ENCODE results near the gene STRAP. TPM values are rescaled to one million over a fixed set of nuclear protein-coding genes. Genes with fewer than 3 reads are reported as not detected.

STRAP gene
- total and polyA plus RNA-seq, 4 experiments from 2014 or later, result 46.1 to 159 (median 80.7) TPM

DNA sequence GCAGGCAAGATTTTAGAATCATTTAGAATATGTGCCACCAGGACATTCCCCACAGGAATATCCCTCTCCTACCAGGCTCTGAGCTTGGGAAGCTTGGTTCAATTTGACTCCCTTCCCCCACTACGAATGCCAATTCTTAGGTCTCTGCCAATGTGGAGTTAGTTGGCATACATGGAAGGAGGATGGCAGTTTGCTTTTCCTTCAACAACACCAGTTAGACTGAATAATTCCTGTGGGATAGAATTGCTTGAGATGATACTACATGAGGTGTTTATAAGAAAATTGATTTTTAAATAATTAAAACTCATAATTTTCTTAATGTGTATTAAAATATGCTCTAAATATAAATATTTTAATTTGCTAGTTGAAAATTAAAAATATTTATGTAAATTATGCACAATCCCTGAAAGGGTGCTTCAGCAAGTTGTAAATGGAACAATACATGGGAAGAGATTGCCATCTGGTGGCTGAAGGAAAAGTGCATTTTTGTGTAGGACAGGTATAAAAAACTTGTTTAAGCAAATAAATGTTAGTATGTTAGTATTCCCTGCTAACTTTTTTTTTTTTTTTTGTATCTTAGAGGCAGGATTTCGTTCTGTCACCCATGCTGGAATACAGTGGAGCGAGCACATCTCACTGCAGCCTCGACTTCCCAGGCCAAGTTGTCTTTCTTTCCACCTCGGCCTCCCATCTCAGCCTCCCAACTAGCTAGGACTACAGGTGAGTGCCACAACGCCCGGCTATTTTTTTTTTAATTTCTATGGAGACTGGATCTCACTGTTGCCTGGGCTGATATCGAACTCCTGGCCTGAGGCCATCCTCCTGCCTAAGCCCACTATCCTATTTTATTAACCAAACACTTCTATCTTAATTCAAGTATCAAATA is 25.8 kb upstream of the STRAP start:
- CTCF ChIA-PET (ENCODE audit: partially characterized antibody), result interaction anchor here (0.7 to 5.6 kb wide), 10 partner anchors 58 to 580 kb away, joined by 3 to 69 read pairs (median 5); no protein-coding TSS in a partner anchor
- H3K27ac ChIP-seq (ENCODE audit: low read depth, low read length), result no peak overlapping the region
- Mint-ChIP-seq H3K27ac (no peak overlapping the region), H3K9me3 (no peaks in the 10 kb centered on the region), H3K4me1 (no peaks in the 10 kb centered on the region), H3K4me3 (no peak overlapping the region), H3K36me3 (no peaks in the 10 kb centered on the region), H3K27me3 (peaks cover 7 to 17% of the 10 kb centered on the region in 2 donors)
- H3K4me3 ChIP-seq (ENCODE audit: low read length in 2 of 2), result no peak overlapping the region
- intact Hi-C loops (cut with micrococcal nuclease), result loop anchor here (1.0 to 5.0 kb wide), 5 partner anchors 84 to 704 kb away; no protein-coding TSS in a partner anchor
- DNase-seq, result peak; percentile 56 to 62 (median 59)
- no peaks in the 10 kb centered on the region for H3K9me3 ChIP-seq (ENCODE audit: control insufficient read depth in 1 of 2, low read length in 2 of 2)
- H3K4me1 ChIP-seq (ENCODE audit: insufficient read depth, low read length), result no peaks in the 10 kb centered on the region
- peaks cover 1% of the 10 kb centered on the region for H3K27me3 ChIP-seq (ENCODE audit: insufficient read depth, low read length)
- H3K36me3 ChIP-seq (ENCODE audit: insufficient read depth, low read length), result no peaks in the 10 kb centered on the region
- POLR2A ChIA-PET (ENCODE audit: partially characterized antibody), result no interaction called here

DNA sequence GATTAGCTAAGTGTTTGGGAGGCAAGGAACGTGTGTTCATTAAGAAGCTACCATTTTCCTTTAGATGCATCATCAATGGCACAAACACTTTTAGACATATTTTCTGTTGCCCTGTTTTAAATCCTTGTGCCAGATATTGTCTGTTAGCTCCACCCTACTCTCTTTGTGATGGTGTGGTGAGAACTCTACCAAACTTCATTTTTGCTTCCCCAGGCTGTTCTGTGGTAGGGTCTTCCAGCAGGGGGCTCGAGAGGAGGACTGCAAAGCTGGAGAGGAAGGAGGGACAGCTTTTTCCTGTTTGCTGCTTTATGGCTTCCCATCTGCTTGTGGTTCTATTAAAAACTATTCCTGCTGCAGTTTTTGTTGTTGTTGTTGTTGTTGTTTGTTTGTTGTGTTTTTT is 23.8 kb upstream of the STRAP start:
- Mint-ChIP-seq H3K27ac (no peak overlapping the region), H3K36me3 (no peaks in the 10 kb centered on the region), H3K4me3 (no peak overlapping the region), H3K9me3 (no peaks in the 10 kb centered on the region), H3K4me1 (no peaks in the 10 kb centered on the region), H3K27me3 (peaks cover 12 to 23% of the 10 kb centered on the region in 2 donors)
- Histone ChIP-seq H3K4me1 (ENCODE audit: insufficient read depth, low read length) (no peaks in the 10 kb centered on the region), H3K4me3 (ENCODE audit: low read length in 2 of 2) (no peak overlapping the region), H3K27me3 (ENCODE audit: insufficient read depth, low read length) (no peaks in the 10 kb centered on the region), H3K27ac (ENCODE audit: low read depth, low read length) (no peak overlapping the region), H3K36me3 (ENCODE audit: insufficient read depth, low read length) (no peaks in the 10 kb centered on the region), H3K9me3 (ENCODE audit: control insufficient read depth in 1 of 2, low read length in 2 of 2) (no peaks in the 10 kb centered on the region)
- POLR2A ChIA-PET (ENCODE audit: partially characterized antibody), result no interaction called here
- intact Hi-C loops (cut with micrococcal nuclease), result loop anchor here (5.0 kb wide), 1 partner anchor 706 kb away; no protein-coding TSS in a partner anchor
- CTCF ChIA-PET (ENCODE audit: partially characterized antibody), result interaction anchor here (0.9 to 5.6 kb wide), 12 partner anchors 10 to 581 kb away, joined by 3 to 69 read pairs (median 4); no protein-coding TSS in a partner anchor
- DNase-seq, result no peak

DNA sequence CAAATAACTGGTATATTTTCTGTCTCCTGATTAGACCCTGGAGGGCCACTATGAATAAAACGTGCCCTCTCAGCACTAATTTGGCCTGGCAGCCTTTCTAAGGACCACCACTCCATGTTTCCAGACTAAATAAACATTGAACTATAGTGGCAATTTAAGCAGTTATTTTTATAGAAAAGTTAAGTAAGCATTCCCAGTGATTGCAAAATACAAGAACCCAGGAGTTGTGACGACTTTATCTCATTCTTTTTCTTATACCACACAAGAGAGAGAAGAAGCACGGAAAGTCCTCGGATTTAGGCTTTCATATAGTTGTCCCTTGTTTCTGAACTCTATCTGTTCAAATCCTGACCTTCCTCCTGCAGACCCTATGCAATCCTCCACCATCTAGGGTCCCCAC is 23.1 kb upstream of the STRAP start:
- Histone ChIP-seq H3K4me3 (ENCODE audit: low read length in 2 of 2) (no peak overlapping the region), H3K27ac (ENCODE audit: low read depth, low read length) (no peak overlapping the region), H3K9me3 (ENCODE audit: control insufficient read depth in 1 of 2, low read length in 2 of 2) (no peaks in the 10 kb centered on the region), H3K4me1 (ENCODE audit: insufficient read depth, low read length) (no peaks in the 10 kb centered on the region), H3K36me3 (ENCODE audit: insufficient read depth, low read length) (no peaks in the 10 kb centered on the region), H3K27me3 (ENCODE audit: insufficient read depth, low read length) (no peaks in the 10 kb centered on the region)
- ChIA-PET CTCF (ENCODE audit: partially characterized antibody) (interaction anchor here (1.2 to 5.6 kb wide), 8 partner anchors 10 to 582 kb away, joined by 3 to 69 read pairs (median 7); no protein-coding TSS in a partner anchor), POLR2A (ENCODE audit: partially characterized antibody) (no interaction called here)
- H3K36me3 Mint-ChIP-seq, result no peaks in the 10 kb centered on the region
- H3K27me3 Mint-ChIP-seq, result peaks cover 15 to 24% of the 10 kb centered on the region in 2 donors
- H3K4me3 Mint-ChIP-seq, result no peak overlapping the region
- DNase-seq, result no peak
- H3K9me3 Mint-ChIP-seq, result no peaks in the 10 kb centered on the region
- intact Hi-C loops (cut with micrococcal nuclease), result loop anchor here (5.0 kb wide), 1 partner anchor 707 kb away; no protein-coding TSS in a partner anchor
- H3K4me1 Mint-ChIP-seq, result peaks cover 0 to 4% (median 3%) of the 10 kb centered on the region in 4 donors
- H3K27ac Mint-ChIP-seq, result no peak overlapping the region

DNA sequence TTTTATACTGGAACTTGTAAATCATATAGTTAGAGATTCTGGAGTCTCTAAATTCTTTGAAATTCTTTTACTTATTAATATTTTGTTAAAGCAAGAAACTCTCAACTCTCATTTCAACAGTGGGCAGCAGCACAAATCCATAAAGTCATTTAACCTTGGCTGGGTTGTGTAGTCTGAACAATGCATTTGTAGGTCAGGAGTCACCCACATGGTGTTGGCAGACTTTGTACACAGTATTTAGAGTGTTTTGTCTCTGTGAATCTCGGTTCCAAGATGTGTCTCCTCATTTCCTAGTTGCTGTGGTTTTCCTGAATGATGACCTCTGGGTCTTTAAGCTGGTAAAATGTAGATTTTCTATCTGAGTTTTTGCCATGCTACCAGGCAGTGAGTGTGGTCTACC is 20.8 kb upstream of the STRAP start:
- Histone ChIP-seq H3K4me1 (ENCODE audit: insufficient read depth, low read length) (no peaks in the 10 kb centered on the region), H3K36me3 (ENCODE audit: insufficient read depth, low read length) (no peaks in the 10 kb centered on the region), H3K27ac (ENCODE audit: low read depth, low read length) (no peak overlapping the region), H3K9me3 (ENCODE audit: control insufficient read depth in 1 of 2, low read length in 2 of 2) (no peaks in the 10 kb centered on the region), H3K4me3 (ENCODE audit: low read length in 2 of 2) (no peak overlapping the region), H3K27me3 (ENCODE audit: insufficient read depth, low read length) (no peaks in the 10 kb centered on the region)
- Mint-ChIP-seq H3K4me3 (no peak overlapping the region), H3K36me3 (no peaks in the 10 kb centered on the region), H3K4me1 (peaks cover 0 to 5% (median 4%) of the 10 kb centered on the region in 4 donors), H3K27ac (no peak overlapping the region), H3K27me3 (peaks cover 15 to 27% of the 10 kb centered on the region in 2 donors), H3K9me3 (no peaks in the 10 kb centered on the region)
- POLR2A ChIA-PET (ENCODE audit: partially characterized antibody), result no interaction called here
- no peak for DNase-seq
- intact Hi-C loops (cut with micrococcal nuclease), result no loop called here
- CTCF ChIA-PET (ENCODE audit: partially characterized antibody), result no interaction called here

DNA sequence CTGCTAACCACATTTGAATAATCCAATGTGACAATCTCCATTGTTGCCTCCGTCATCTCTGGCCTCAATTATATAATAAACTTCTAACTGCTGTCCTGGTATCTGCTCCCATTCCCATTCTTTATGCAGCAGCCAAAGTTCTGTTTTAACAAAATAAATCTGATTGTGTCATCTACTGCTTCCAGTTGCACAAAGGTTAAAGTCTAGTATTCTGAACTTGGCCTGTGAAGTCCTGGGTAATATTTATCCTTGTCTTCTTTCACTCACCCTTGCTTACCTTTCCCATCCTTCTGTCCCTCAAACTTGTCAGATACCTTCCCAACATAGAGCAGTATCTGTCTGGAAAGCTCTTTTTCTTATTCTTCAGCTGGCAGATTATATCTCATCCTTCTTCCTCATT is 19.3 kb upstream of the STRAP start:
- CTCF ChIA-PET (ENCODE audit: partially characterized antibody), result interaction anchor here (1.1 to 1.6 kb wide), 2 partner anchors 272 to 279 kb away, joined by 8 to 10 read pairs; no protein-coding TSS in a partner anchor
- no peaks in the 10 kb centered on the region for H3K36me3 ChIP-seq (ENCODE audit: insufficient read depth, low read length)
- Mint-ChIP-seq H3K27ac (no peak overlapping the region), H3K9me3 (peaks cover 0 to 3% (median 0%) of the 10 kb centered on the region in 8 donors), H3K4me3 (no peak overlapping the region), H3K27me3 (peaks cover 15 to 27% of the 10 kb centered on the region in 2 donors), H3K4me1 (peaks cover 0 to 5% (median 4%) of the 10 kb centered on the region in 4 donors), H3K36me3 (no peaks in the 10 kb centered on the region)
- POLR2A ChIA-PET (ENCODE audit: partially characterized antibody), result no interaction called here
- H3K4me1 ChIP-seq (ENCODE audit: insufficient read depth, low read length), result no peaks in the 10 kb centered on the region
- H3K27me3 ChIP-seq (ENCODE audit: insufficient read depth, low read length), result no peaks in the 10 kb centered on the region
- H3K9me3 ChIP-seq (ENCODE audit: control insufficient read depth in 1 of 2, low read length in 2 of 2), result no peaks in the 10 kb centered on the region
- H3K27ac ChIP-seq (ENCODE audit: low read depth, low read length), result no peak overlapping the region
- DNase-seq, result no peak
- H3K4me3 ChIP-seq (ENCODE audit: low read length in 2 of 2), result no peak overlapping the region
- intact Hi-C loops (cut with micrococcal nuclease), result no loop called here

DNA sequence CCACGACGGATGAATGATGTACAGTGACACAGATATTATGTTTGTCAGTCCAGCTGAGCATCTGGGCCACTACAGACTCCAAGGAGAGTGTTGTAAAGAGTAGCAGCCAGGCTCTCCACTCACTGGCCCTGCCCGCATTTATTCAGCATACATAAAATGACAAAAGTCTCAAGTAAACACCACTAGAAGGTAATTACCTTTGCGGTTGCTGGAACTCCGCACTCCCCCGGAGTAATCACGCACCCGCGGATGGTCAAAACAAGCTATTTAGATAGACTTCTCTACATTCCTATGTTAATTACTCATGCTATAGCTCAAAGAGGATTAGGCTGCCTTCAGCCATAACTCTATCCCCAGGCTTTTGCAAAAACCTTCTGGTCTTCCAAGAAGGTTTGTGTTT is 18.8 kb upstream of the STRAP start:
- intact Hi-C loops (cut with micrococcal nuclease), result no loop called here

DNA sequence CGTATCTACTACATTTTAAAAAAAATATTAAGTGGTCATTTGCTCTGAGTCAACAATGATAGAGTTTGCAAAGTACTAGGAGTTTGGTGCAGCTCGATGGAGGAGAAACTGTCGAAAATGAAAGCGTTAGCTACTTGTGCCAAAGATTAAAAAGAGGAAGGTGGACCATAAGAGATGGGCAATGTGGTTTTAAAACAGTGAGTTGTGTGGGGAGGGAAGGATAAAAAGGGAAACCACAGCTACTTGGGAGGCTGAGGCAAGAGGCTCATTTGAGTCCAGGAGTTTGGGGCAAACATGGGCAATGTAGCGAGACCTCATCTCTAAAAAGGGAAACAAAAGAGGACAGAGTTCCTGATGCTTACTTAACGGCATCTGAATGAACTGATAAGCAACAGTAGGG is 18.2 kb upstream of the STRAP start:
- Mint-ChIP-seq H3K27ac (no peak overlapping the region), H3K4me3 (peak overlapping the region in 7 of 8 donors; percentile 14 to 43 (median 32)), H3K9me3 (peaks cover 0 to 8% (median under 1%) of the 10 kb centered on the region in 8 donors), H3K36me3 (no peaks in the 10 kb centered on the region), H3K4me1 (peaks cover 0 to 5% (median 4%) of the 10 kb centered on the region in 4 donors), H3K27me3 (peaks cover 11 to 27% of the 10 kb centered on the region in 2 donors)
- no peak for DNase-seq
- Histone ChIP-seq H3K27ac (ENCODE audit: low read depth, low read length) (no peak overlapping the region), H3K9me3 (ENCODE audit: control insufficient read depth in 1 of 2, low read length in 2 of 2) (no peaks in the 10 kb centered on the region), H3K36me3 (ENCODE audit: insufficient read depth, low read length) (no peaks in the 10 kb centered on the region), H3K27me3 (ENCODE audit: insufficient read depth, low read length) (no peaks in the 10 kb centered on the region), H3K4me1 (ENCODE audit: insufficient read depth, low read length) (no peaks in the 10 kb centered on the region), H3K4me3 (ENCODE audit: low read length in 2 of 2) (no peak overlapping the region)
- intact Hi-C loops (cut with micrococcal nuclease), result no loop called here
- CTCF ChIA-PET (ENCODE audit: partially characterized antibody), result interaction anchor here (1.1 to 1.6 kb wide), 2 partner anchors 274 to 280 kb away, joined by 8 to 10 read pairs; no protein-coding TSS in a partner anchor
- POLR2A ChIA-PET (ENCODE audit: partially characterized antibody), result no interaction called here

More for the DNA sequence above, 18.8 kb upstream of the STRAP start:
- H3K4me1 ChIP-seq (ENCODE audit: insufficient read depth, low read length), result no peaks in the 10 kb centered on the region
- DNase-seq, result no peak
- no peaks in the 10 kb centered on the region for H3K36me3 ChIP-seq (ENCODE audit: insufficient read depth, low read length)
- H3K27ac ChIP-seq (ENCODE audit: low read depth, low read length), result no peak overlapping the region
- Mint-ChIP-seq H3K9me3 (peaks cover 0 to 8% (median 0%) of the 10 kb centered on the region in 8 donors), H3K4me1 (peaks cover 0 to 5% (median 4%) of the 10 kb centered on the region in 4 donors), H3K4me3 (no peak overlapping the region), H3K27me3 (peaks cover 12 to 27% of the 10 kb centered on the region in 2 donors), H3K27ac (no peak overlapping the region), H3K36me3 (no peaks in the 10 kb centered on the region)
- H3K4me3 ChIP-seq (ENCODE audit: low read length in 2 of 2), result no peak overlapping the region
- no peaks in the 10 kb centered on the region for H3K27me3 ChIP-seq (ENCODE audit: insufficient read depth, low read length)
- POLR2A ChIA-PET (ENCODE audit: partially characterized antibody), result no interaction called here
- CTCF ChIA-PET (ENCODE audit: partially characterized antibody), result interaction anchor here (1.1 to 1.6 kb wide), 2 partner anchors 273 to 279 kb away, joined by 8 to 10 read pairs; no protein-coding TSS in a partner anchor
- no peaks in the 10 kb centered on the region for H3K9me3 ChIP-seq (ENCODE audit: control insufficient read depth in 1 of 2, low read length in 2 of 2)
